ENCODE data around the gene SPAG16. TPM values are rescaled to one million over a fixed set of nuclear protein-coding genes. Genes with fewer than 3 reads are reported as not detected.

SPAG16 gene
- total and polyA plus RNA-seq, 4 donors, result 8.7 to 90.6 (median 21.6) TPM

- ATAC-seq (ENCODE audit: insufficient read depth, low FRiP score), result no peak
These were observed 127.5 kb downstream of the SPAG16 start for GRCh38 chr2:213411582-213412289.

GRCh38 chr2:213415093-213415492 lies 130.8 kb downstream of the SPAG16 start:
- 90 to 92% methylated on average over 1 of the region's 1 CpG for WGBS, 2 donors
- no peaks in the 10 kb centered on the region for H3K27me3 ChIP-seq (ENCODE audit: control insufficient read depth in 3 of 3, insufficient read depth in 3 of 3, low read length in 2 of 3)
- ATAC-seq (ENCODE audit: insufficient read depth, low FRiP score) (no peak), DNase-seq (no peak)
- peaks cover 0 to 3% (median 0%) of the 10 kb centered on the region in 5 donors for H3K4me1 ChIP-seq (ENCODE audit: control insufficient read depth in 5 of 5, insufficient read depth in 5 of 5, low read length in 5 of 5)
- no peak overlapping the region for H3K27ac ChIP-seq (ENCODE audit: low read depth in 1 of 2, low read length in 1 of 2)
- H3K36me3 ChIP-seq (ENCODE audit: control insufficient read depth in 4 of 4, insufficient read depth in 4 of 4, low read length in 4 of 4), result no peaks in the 10 kb centered on the region
- no peaks in the 10 kb centered on the region for H3K9me3 ChIP-seq (ENCODE audit: control insufficient read depth in 4 of 4, insufficient read depth in 3 of 4, low read length in 3 of 4)
- no peak overlapping the region for H3K4me3 ChIP-seq
- TF ChIP-seq CTCF (IDR thresholded peaks at IDR 0.05; ENCODE audit: control extremely low read depth, extremely low read depth), result no peak
- no peak overlapping the region for H3K9ac ChIP-seq (ENCODE audit: insufficient read depth in 1 of 2, low read length in 2 of 2)

More at GRCh38 chr2:213411582-213412289, 127.5 kb downstream of the SPAG16 start:
- Histone ChIP-seq H3K27me3 (ENCODE audit: control insufficient read depth in 3 of 3, insufficient read depth in 3 of 3, low read length in 2 of 3) (no peaks in the 10 kb centered on the region), H3K4me3 (no peak overlapping the region), H3K36me3 (ENCODE audit: control insufficient read depth in 4 of 4, insufficient read depth in 4 of 4, low read length in 4 of 4) (no peaks in the 10 kb centered on the region), H3K4me1 (ENCODE audit: control insufficient read depth in 5 of 5, insufficient read depth in 5 of 5, low read length in 5 of 5) (no peaks in the 10 kb centered on the region), H3K9me3 (ENCODE audit: control insufficient read depth in 4 of 4, insufficient read depth in 3 of 4, low read length in 3 of 4) (no peaks in the 10 kb centered on the region), H3K27ac (ENCODE audit: low read depth in 1 of 2, low read length in 1 of 2) (no peak overlapping the region), H3K9ac (ENCODE audit: insufficient read depth in 1 of 2, low read length in 2 of 2) (no peak overlapping the region)
- DNase-seq, result no peak
- no peak for TF ChIP-seq CTCF (IDR thresholded peaks at IDR 0.05; ENCODE audit: control extremely low read depth, extremely low read depth)
- 85 to 92% methylated on average over 10 of the region's 10 CpGs for WGBS, 2 donors

GRCh38 chr2:213416832-213417231 lies 132.6 kb downstream of the SPAG16 start:
- WGBS, 2 donors, result 34 to 48% methylated on average over 1 of the region's 1 CpG

More at GRCh38 chr2:213416832-213417231, 132.6 kb downstream of the SPAG16 start:
- H3K4me1 ChIP-seq (ENCODE audit: control insufficient read depth in 5 of 5, insufficient read depth in 5 of 5, low read length in 5 of 5), result peaks cover 0 to 3% (median 0%) of the 10 kb centered on the region in 5 donors
- peaks cover 0 to 3% (median 0%) of the 10 kb centered on the region in 4 donors for H3K9me3 ChIP-seq (ENCODE audit: control insufficient read depth in 4 of 4, insufficient read depth in 3 of 4, low read length in 3 of 4)
- no peak overlapping the region for H3K4me3 ChIP-seq
- H3K36me3 ChIP-seq (ENCODE audit: control insufficient read depth in 4 of 4, insufficient read depth in 4 of 4, low read length in 4 of 4), result no peaks in the 10 kb centered on the region
- H3K9ac ChIP-seq (ENCODE audit: insufficient read depth in 1 of 2, low read length in 2 of 2), result no peak overlapping the region
- no peak for DNase-seq
- no peaks in the 10 kb centered on the region for H3K27me3 ChIP-seq (ENCODE audit: control insufficient read depth in 3 of 3, insufficient read depth in 3 of 3, low read length in 2 of 3)
- no peak for TF ChIP-seq CTCF (IDR thresholded peaks at IDR 0.05; ENCODE audit: control extremely low read depth, extremely low read depth)
- no peak for ATAC-seq (ENCODE audit: insufficient read depth, low FRiP score)
- H3K27ac ChIP-seq (ENCODE audit: low read depth in 1 of 2, low read length in 1 of 2), result no peak overlapping the region

Data from lung (tissue), 12 donors.